ENCODE measurements around the gene IRF4. TPM values are rescaled to one million over a fixed set of nuclear protein-coding genes. Genes with fewer than 3 reads are reported as not detected.

Gene IRF4
- total and polyA plus RNA-seq, 12 donors = 0.04 to 3.6 (median 0.32) TPM; not detected in 1

DNA sequence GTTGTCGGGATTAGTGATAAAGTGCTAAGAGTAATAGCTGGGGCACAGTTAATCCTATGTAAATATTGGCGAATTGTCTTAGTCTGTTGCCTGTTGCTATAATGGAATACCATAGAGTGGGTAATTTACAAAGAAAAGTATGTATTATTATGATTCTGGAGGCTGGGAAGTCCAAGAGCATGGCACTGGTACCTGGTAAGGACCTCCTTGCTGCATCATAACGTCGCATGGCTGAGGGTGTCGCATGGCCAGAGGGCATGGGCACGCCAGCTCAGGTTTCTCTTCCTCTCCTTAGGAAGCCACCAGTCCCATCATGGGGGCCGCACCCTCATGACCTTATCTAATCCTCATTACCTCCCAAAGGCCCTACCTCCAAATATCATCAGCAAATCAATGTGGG, 29.7 kb downstream of the IRF4 start:
- H3K27ac ChIP-seq = no peak overlapping the region
- 85 to 93% methylated on average over 7 of the region's 7 CpGs for WGBS, 2 donors
- intact Hi-C loops (cut with DNase I) = no loop called here
- H3K36me3 ChIP-seq = no peaks in the 10 kb centered on the region
- no peak overlapping the region for H3K4me3 ChIP-seq
- TF ChIP-seq CTCF (IDR thresholded peaks at IDR 0.05) = no peak
- peaks cover 0 to 20% (median 4%) of the 10 kb centered on the region in 11 donors for H3K9me3 ChIP-seq
- DNase-seq = no peak
- no peak for ATAC-seq
- H3K4me1 ChIP-seq = no peaks in the 10 kb centered on the region
- H3K27me3 ChIP-seq = peaks cover 0 to 8% (median 0%) of the 10 kb centered on the region in 7 donors

- no peaks in the 10 kb centered on the region for H3K36me3 ChIP-seq
- no peak overlapping the region for H3K4me3 ChIP-seq
- H3K27ac ChIP-seq = no peak overlapping the region
- TF ChIP-seq CTCF (IDR thresholded peaks at IDR 0.05) = no peak
- WGBS, 2 donors = 81 to 87% methylated on average over 6 of the region's 6 CpGs
- peaks cover 0 to 15% (median 4%) of the 10 kb centered on the region in 11 donors for H3K9me3 ChIP-seq
- no peaks in the 10 kb centered on the region for H3K4me1 ChIP-seq
- intact Hi-C loops (cut with DNase I) = no loop called here
- ATAC-seq = no peak
- H3K27me3 ChIP-seq = peaks cover 0 to 11% (median 4%) of the 10 kb centered on the region in 7 donors
- DNase-seq = no peak
Measured at GRCh38 chr6:422433-423054, 31.0 kb downstream of the IRF4 start.

DNA sequence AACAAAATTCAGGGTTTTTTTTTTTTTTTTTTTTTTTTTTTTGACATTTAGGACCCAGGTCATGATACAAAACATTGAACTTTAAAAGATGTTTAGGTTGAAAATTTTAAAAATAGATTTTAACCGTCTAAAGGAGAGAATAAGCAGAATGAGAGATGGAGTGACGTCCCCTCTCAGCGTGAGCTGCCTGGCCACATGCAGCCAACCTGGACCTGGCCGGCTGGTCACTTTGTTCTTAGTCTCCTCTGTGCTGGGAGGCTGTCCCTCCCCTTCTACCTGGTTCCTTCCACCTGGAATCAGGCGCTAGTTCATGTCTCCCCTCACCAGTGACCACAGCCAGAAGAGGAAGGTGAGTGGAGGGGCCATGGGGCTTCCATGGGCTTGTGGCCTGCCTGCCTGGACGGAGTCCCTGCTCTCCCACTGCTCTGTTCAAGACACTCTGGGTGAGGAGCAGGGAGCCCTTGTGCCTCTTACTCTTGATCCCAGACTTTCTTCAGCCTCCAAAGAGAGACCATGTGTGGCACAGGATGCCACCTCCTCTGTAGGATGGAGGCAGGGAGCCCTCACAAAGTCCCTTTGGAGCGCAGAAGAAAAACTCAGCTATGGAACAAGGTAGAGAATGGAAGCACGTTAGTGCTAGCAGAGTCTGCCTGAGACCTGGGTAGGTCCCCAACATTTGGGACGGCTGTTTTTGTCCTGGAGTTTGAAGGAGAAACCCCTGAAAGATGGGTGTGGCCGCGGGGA, 31.7 kb downstream of the IRF4 start:
- no peak overlapping the region for H3K27ac ChIP-seq
- H3K4me3 ChIP-seq = no peak overlapping the region
- DNase-seq (no peak), ATAC-seq (no peak)
- intact Hi-C loops (cut with DNase I) = no loop called here
- H3K9me3 ChIP-seq = peaks cover 0 to 15% (median 4%) of the 10 kb centered on the region in 11 donors
- no peaks in the 10 kb centered on the region for H3K36me3 ChIP-seq
- 94 to 95% methylated on average over 10 to 11 of the region's 11 CpGs for WGBS, 2 donors
- H3K4me1 ChIP-seq = no peaks in the 10 kb centered on the region
- TF ChIP-seq CTCF (IDR thresholded peaks at IDR 0.05) = no peak
- peaks cover 0 to 17% (median 4%) of the 10 kb centered on the region in 7 donors for H3K27me3 ChIP-seq

DNA sequence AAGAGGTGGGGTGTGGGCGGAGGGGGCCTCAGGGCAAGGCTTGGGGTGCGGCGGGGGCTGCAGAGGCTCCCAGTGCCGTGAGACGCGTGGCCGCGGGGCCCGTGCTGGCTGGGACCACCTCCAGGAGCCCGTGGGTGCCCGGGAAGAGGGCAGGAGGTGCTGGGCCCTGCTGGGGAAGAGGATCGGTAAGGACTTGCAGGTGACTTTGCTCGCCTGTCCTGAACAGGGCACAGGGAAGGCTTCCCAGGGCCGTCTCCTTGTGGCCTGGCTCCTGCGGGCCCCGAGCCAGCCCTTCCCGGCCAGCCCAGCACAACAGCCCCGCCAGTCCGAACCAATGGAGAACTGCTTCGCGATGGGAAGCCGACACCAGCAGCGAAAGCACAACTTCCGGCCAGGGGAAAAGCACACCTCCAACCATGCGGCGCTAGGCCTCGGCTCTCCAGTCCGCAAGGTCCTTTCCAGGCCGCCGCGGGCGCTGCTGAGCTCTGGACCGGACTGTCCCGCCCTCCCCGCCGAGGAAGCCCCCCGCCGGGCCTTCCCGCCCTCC, 32.3 kb downstream of the IRF4 start:
- Histone ChIP-seq H3K9me3 (peaks cover 0 to 15% (median 4%) of the 10 kb centered on the region in 11 donors), H3K27ac (no peak overlapping the region), H3K4me1 (no peaks in the 10 kb centered on the region), H3K4me3 (no peak overlapping the region), H3K36me3 (no peaks in the 10 kb centered on the region), H3K27me3 (peaks cover 0 to 17% (median 4%) of the 10 kb centered on the region in 7 donors)
- 94 to 97% methylated on average over 38 to 39 of the region's 39 CpGs for WGBS, 2 donors
- intact Hi-C loops (cut with DNase I) = no loop called here
- TF ChIP-seq CTCF (IDR thresholded peaks at IDR 0.05) = no peak
- ATAC-seq (no peak), DNase-seq (no peak)

Measured in heart right ventricle (tissue), 16 donors.